K562 (cell line): ENCODE data around the gene SEZ6L. TPM values are rescaled to one million over a fixed set of nuclear protein-coding genes. Genes with fewer than 3 reads are reported as not detected.

ENCODE experiments used
- ELK1 ChIP-seq: sonication (generic); formaldehyde crosslinking; IDR thresholded peaks from 2 replicates; pipeline ENCODE4 v1.8.1; 2022; ENCODE audit warnings: missing genetic modification reagents
- KHSRP ChIP-seq: fragments of 450-650 bp; IDR thresholded peaks from 2 replicates; pipeline ENCODE4 v1.6.1; 2017
- MYBL2 ChIP-seq, 2 experiments: fragments of 450-650 bp in 1 of 2; sonication (generic) in 1 of 2; formaldehyde crosslinking in 1 of 2; IDR thresholded peaks; 2 replicates each; pipeline versions ENCODE4 v1.6.1 to v1.8.1; 2017 to 2022; ENCODE audit warnings: borderline replicate concordance in 1 of 2, inconsistent platforms in 1 of 2, low read depth in 1 of 2, mild to moderate bottlenecking in 1 of 2, missing genetic modification reagents in 1 of 2, moderate library complexity in 1 of 2
- NEUROD1 ChIP-seq: fragments of 150-350 bp; IDR thresholded peaks from 2 replicates; pipeline ENCODE4 v1.6.1; 2014; ENCODE audit warnings: borderline replicate concordance, low read length, low read depth; ENCODE audit not compliant: partially characterized antibody
- OTX1 ChIP-seq: fragments of 450-650 bp; formaldehyde crosslinking; IDR thresholded peaks from 2 replicates; pipeline ENCODE4 v1.4.0; 2022; ENCODE audit warnings: mild to moderate bottlenecking
- PBX2 ChIP-seq, 2 experiments: IDR thresholded peaks in 1 of 2; conservative IDR thresholded peaks in 1 of 2; 2 replicates each; pipeline ENCODE4 v1.6.1; 2016; ENCODE audit warnings: low read depth in 2 of 2, mild to moderate bottlenecking in 1 of 2, missing compliant biosample characterization in 1 of 2, missing genetic modification characterization in 1 of 2, moderate library complexity in 1 of 2
- SAFB2 ChIP-seq: fragments of 200-400 bp; formaldehyde crosslinking; IDR thresholded peaks from 2 replicates; pipeline ENCODE4 v1.6.1; 2018; ENCODE audit warnings: borderline replicate concordance, low read length, low read depth, moderate library complexity; ENCODE audit not compliant: severe bottlenecking
- TCF7 ChIP-seq: sonication (generic); IDR thresholded peaks from 2 replicates; pipeline ENCODE4 v1.6.1; 2016; ENCODE audit warnings: antibody characterized with exemption, borderline replicate concordance
- ZBTB33 ChIP-seq: sonication (generic); formaldehyde crosslinking; IDR thresholded peaks from 2 replicates; pipeline ENCODE4 v1.8.1; 2023; ENCODE audit warnings: mild to moderate bottlenecking, missing genetic modification reagents
- ZBTB40 ChIP-seq, 2 experiments: fragments of 450-650 bp in 1 of 2; sonication (generic) in 1 of 2; formaldehyde crosslinking in 1 of 2; IDR thresholded peaks; 2 replicates each; pipeline versions ENCODE4 v1.7.1 to v1.9.0; 2016 to 2022; ENCODE audit warnings: inconsistent platforms in 1 of 2, mild to moderate bottlenecking in 1 of 2, missing genetic modification reagents in 1 of 2
- polyA plus RNA-seq, 8 experiments: library from polyadenylated mRNA; depleted of rRNA in 4 of 8; stranded (reverse) in 5 of 8; unstranded in 3 of 8; fragments of >200 nt; fragmentation: Nextera tagmentation in 2 of 8; fragmentation: Illumina TruSeq in 1 of 8; extraction: Ambion mirVana in 2 of 8; extraction: Trizol in 1 of 8; gene quantifications; 2 replicates each; pipeline versions ENCODE4 v1.2.1 to v1.2.3, GENCODE V29; 2011 to 2014; ENCODE audit warnings: inconsistent platforms in 1 of 8, missing spikeins in 1 of 8
- total RNA-seq, 7 experiments: library from RNA; depleted of rRNA in 6 of 7; stranded (reverse); fragments of >200 nt in 6 of 7; fragmentation: Illumina TruSeq in 2 of 7; extraction: Trizol in 2 of 7; gene quantifications; 2 replicates each; pipeline versions ENCODE4 v1.2.1 to v1.2.3, GENCODE V29; 2011 to 2021; ENCODE audit warnings: low replicate concordance in 1 of 7

The SEZ6L gene
- total and polyA plus RNA-seq, 9 of the 15 experiments (the other 6 are each of a cell fraction or from before 2014, with no cell fraction given), result not detected

DNA sequence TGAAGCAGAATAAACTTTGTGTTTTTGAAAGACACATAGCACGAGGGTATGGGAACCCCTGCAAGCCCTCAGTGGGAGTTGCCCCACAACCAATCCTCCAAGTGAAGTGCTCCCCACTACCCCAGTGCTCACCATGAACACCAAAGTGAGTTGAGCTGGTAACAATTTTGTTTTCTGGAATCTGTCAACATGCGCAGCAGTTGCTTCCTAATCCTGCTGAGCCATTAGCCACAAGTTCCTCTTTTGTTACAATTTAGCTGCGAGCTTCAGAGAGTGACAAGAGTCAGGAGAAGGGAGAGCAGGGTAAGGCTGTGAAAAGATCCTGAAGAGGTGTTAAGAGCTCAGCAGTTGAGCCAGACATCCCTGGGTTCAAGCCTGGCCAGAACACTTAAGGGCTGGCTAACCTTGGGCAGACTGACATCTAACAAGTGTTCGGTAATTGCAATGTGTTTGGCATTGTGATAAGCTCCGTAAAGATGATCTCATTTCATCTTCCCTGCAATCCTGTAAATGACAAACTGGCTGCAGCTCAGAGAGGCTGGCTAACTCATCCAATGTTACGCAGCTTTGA lies 235.7 kb downstream of the SEZ6L start (continued):
- peak; percentile 58; the same call in 1 of the 2 replicates for TF ChIP-seq TCF7
- no peak for TF ChIP-seq PBX2 (CRISPR knock-in tag; IDR thresholded peaks at IDR 0.05; ENCODE audit: low read depth)
- TF ChIP-seq PBX2 (tag; conservative IDR thresholded peaks at IDR 0.05; ENCODE audit: low read depth), result peak; percentile 92
- no peak for TF ChIP-seq ZBTB33 (CRISPR knock-in tag)
- no peak for TF ChIP-seq KHSRP
- TF ChIP-seq MYBL2 (IDR thresholded peaks at IDR 0.05; ENCODE audit: low read depth), result no peak
- no peak for TF ChIP-seq MYBL2 (CRISPR knock-in tag; IDR thresholded peaks at IDR 0.05; ENCODE audit: borderline replicate concordance)
- TF ChIP-seq ZBTB40 (IDR thresholded peaks at IDR 0.05), result no peak
- no peak for TF ChIP-seq ZBTB40 (CRISPR knock-in tag; IDR thresholded peaks at IDR 0.05)
- TF ChIP-seq OTX1 (CRISPR knock-in tag), result no peak
- peak; percentile 67 for TF ChIP-seq NEUROD1
- TF ChIP-seq ELK1, result no peak
- no peak for TF ChIP-seq SAFB2
